Osteocyte (in vitro differentiated cells): Measurements from ENCODE around the gene SLC52A3. TPM values are rescaled to one million over a fixed set of nuclear protein-coding genes. Genes with fewer than 3 reads are reported as not detected.

ENCODE experiments used
- DNase-seq: peaks from one replicate; pipeline ENCODE4 v3.0.0; 2021; ENCODE audit warnings: mixed read lengths; ENCODE audit not compliant: unreplicated experiment; ENCODE audit errors: extremely low spot score
- H3K27ac Mint-ChIP-seq: one replicate; pipeline ENCODE4 v1.8.0; 2021; ENCODE audit warnings: mild to moderate bottlenecking, mixed read lengths; ENCODE audit not compliant: unreplicated experiment
- H3K27me3 Mint-ChIP-seq: one replicate; pipeline ENCODE4 v1.8.0; 2021; ENCODE audit warnings: mixed read lengths; ENCODE audit not compliant: unreplicated experiment
- H3K36me3 Mint-ChIP-seq: one replicate; pipeline ENCODE4 v1.8.0; 2021; ENCODE audit warnings: mixed read lengths; ENCODE audit not compliant: unreplicated experiment
- H3K4me1 Mint-ChIP-seq: one replicate; pipeline ENCODE4 v1.8.0; 2021; ENCODE audit warnings: mixed read lengths; ENCODE audit not compliant: unreplicated experiment
- H3K4me3 Mint-ChIP-seq: one replicate; pipeline ENCODE4 v1.8.0; 2021; ENCODE audit warnings: mild to moderate bottlenecking, moderate library complexity, mixed read lengths; ENCODE audit not compliant: unreplicated experiment
- H3K9me3 Mint-ChIP-seq: one replicate; pipeline ENCODE4 v1.8.0; 2021; ENCODE audit warnings: mixed read lengths; ENCODE audit not compliant: unreplicated experiment
- CTCF ChIP-seq: fragments of 200-600 bp; sonication (generic); IDR thresholded peaks from 2 replicates; pipeline ENCODE4 v1.5.0; 2021; ENCODE audit warnings: antibody characterized with exemption, mild to moderate bottlenecking, moderate library complexity
- total RNA-seq: library from RNA; stranded (reverse); gene quantifications from 2 replicates; pipeline ENCODE4 v1.2.1, GENCODE V29; 2021

Gene SLC52A3
- total RNA-seq, 1 donor from 2014 or later: not detected

GRCh38 chr20:774660-775057 is 6.4 kb upstream of the SLC52A3 start:
- Mint-ChIP-seq H3K27ac (no peak overlapping the region), H3K4me1 (no peaks in the 10 kb centered on the region), H3K9me3 (no peaks in the 10 kb centered on the region), H3K4me3 (no peak overlapping the region), H3K27me3 (no peaks in the 10 kb centered on the region), H3K36me3 (no peaks in the 10 kb centered on the region)
- DNase-seq: no peak
- TF ChIP-seq CTCF: no peak

DNA sequence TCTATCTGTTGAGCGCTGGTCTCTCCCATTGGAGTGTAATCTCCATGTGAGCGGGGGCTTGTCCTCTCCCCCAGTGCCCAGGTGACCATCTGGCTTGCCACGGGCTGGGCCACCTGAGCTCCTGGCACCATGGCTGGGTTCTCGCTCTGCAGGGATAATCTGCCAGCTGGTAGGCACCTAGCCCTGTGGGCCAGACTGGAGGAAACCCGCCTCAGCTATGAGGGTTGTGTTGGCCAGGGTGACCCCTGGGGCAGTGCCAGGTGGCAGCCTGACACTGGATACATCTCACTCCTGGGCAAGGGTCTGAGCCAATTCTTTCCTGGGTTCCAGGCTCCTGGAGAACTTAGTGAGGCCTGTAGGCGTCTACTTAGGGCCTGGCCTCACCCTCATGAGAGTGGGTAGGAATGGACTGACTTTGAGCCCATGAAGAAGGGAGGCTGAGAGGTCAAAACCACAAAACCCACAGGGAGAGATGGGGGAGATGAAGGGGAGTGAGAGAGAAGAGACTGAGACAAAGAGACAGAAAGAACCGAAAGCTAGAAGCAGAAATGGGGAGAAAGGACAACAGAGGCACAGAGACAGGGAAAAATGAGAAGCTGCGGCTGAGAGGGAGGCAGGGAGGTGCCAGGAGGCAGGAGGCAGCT is 5.8 kb upstream of the SLC52A3 start:
- Mint-ChIP-seq H3K27me3 (no peaks in the 10 kb centered on the region), H3K9me3 (no peaks in the 10 kb centered on the region), H3K4me1 (no peaks in the 10 kb centered on the region), H3K4me3 (no peak overlapping the region), H3K36me3 (no peaks in the 10 kb centered on the region), H3K27ac (no peak overlapping the region)
- no peak for DNase-seq
- no peak for TF ChIP-seq CTCF

DNA sequence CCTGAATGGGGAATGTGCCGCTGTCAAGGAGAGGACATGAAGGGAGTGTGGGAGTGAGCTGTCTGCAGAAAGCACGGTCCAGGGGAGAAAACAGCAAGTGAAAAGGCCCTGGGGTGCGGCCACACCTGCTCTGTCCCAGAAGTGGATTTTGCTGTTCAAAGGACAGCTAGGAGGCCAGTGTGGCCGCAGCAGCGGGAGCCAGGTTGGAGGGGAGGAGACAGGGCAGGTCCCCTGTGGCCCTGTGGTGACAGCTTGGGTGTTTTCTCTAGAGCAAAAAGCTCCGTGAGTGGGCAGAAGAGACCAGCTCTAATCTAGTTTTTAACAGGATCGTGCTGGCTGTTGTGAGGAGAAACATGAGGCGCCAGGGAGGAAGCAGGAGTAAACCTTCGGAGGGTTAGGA is 4.5 kb upstream of the SLC52A3 start:
- Mint-ChIP-seq H3K36me3 (no peaks in the 10 kb centered on the region), H3K4me3 (no peak overlapping the region), H3K9me3 (no peaks in the 10 kb centered on the region), H3K27me3 (no peaks in the 10 kb centered on the region), H3K4me1 (no peaks in the 10 kb centered on the region), H3K27ac (no peak overlapping the region)
- no peak for DNase-seq
- TF ChIP-seq CTCF: no peak

DNA sequence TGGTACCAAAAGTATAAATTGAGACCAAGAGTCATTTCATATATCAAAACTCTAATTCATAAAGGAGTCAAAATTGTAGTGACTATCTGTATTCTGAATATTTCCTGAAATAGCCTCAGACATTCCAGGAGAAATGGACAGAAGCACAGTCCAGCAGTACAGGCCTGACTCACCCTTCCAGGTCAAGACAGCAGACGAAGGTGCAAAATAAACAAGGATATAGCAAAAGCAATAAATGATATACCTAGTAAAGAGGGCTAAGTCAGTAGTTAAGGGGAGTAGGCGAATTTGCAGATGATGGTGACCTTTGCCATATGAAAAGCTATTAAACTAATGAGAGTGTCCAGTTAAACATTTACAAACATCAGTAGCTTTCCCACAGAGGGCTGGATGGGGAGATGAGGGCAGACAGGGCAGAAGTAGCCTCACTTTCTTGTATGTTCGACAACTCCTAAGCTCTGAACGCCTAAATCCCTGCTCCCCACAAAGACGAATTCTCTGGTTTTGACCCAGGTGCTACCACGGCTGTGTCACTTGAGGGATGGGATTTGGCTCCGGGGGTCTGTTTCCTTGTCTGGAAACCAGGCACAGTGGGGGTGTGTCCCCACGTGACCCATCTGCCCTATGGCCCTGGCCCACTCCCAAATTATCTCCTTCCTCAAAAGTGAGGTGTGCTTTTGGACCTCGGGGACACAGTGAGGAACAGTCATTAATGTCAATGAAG is 3.6 kb upstream of the SLC52A3 start:
- H3K9me3 Mint-ChIP-seq: no peaks in the 10 kb centered on the region

More for the DNA sequence above, 3.6 kb upstream of the SLC52A3 start:
- H3K4me1 Mint-ChIP-seq: no peaks in the 10 kb centered on the region
- no peak for TF ChIP-seq CTCF
- DNase-seq: no peak
- H3K27me3 Mint-ChIP-seq: no peaks in the 10 kb centered on the region
- H3K4me3 Mint-ChIP-seq: no peak overlapping the region
- no peak overlapping the region for H3K27ac Mint-ChIP-seq
- H3K36me3 Mint-ChIP-seq: no peaks in the 10 kb centered on the region
